SK-N-MC (cell line): Measurements from ENCODE around the gene KCNJ6.

ENCODE experiments used
- EZH2 ChIP-seq: fragments of 200-600 bp; sonication (generic); IDR thresholded peaks from one replicate; pipeline ENCODE4 v1.6.1; 2017; ENCODE audit warnings: antibody characterized with exemption
- FOXP2 ChIP-seq: optimal IDR thresholded peaks from 2 replicates; pipeline ENCODE3; 2011; ENCODE audit warnings: mild to moderate bottlenecking, moderate library complexity; ENCODE audit not compliant: insufficient read depth; ENCODE audit errors: extremely low read length, control extremely low read depth
- POLR2AphosphoS5 ChIP-seq: IDR thresholded peaks from 2 replicates; pipeline ENCODE4 v1.6.1; 2012; ENCODE audit warnings: mild to moderate bottlenecking, low read depth, low read length, borderline replicate concordance

DNA sequence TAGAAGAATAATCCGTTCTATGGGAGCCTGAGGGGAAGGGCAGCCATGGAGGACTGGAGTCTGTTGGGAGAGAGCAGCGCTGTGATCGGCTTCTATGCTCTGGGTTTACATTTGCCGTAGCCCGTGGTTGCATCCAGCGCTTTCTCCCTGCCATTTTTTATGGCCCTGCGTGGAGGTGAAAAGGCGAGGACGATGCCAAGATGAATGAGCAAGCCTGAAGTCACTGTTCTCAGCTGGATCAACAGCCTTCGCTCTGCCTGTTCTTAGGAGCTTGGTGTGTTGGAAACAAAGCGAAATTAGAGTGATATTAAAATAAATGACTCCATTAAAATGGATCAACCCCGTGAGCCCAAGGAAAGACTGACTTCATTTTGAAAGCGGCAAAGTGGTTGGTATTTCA, 120.2 kb downstream of the KCNJ6 start:
- TF ChIP-seq FOXP2, result no peak
- no peak for TF ChIP-seq EZH2
- no peak for TF ChIP-seq POLR2AphosphoS5
